GM18909 (cell line): ENCODE data around the gene HEG1.
A peak's percentile ranks its signal among the peaks of the same experiment; 100 is the strongest.

Experiments used
- ATAC-seq: cut with Tn5 transposase; IDR thresholded peaks from one replicate; pipeline ENCODE4 v1.9.1; 2021; ENCODE audit warnings: mild to moderate bottlenecking; ENCODE audit not compliant: unreplicated experiment, poor library complexity

The HEG1 gene

GRCh38 chr3:125050488-125051090 lies 5.2 kb downstream of the HEG1 start:
- no peak for ATAC-seq

DNA sequence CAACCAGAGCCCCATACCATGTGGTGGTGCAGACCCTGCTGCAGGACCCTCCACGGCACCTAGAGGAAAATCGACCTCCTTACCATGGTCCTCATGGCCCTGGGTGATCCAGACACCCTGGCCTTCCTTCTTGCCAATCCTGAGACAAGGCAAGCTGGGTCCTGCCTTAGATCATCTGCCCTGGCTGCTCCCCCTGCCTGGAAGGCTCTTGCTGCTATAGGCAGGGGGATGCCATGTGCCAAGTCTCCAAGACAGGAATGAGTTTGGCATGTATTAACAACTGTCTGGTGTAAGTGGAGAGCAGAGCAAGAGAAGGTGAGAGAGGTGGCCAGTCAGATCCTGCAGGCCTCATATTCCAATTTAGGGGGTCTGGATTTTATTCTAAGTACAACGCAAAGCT lies 7.5 kb downstream of the HEG1 start:
- ATAC-seq: no peak

DNA sequence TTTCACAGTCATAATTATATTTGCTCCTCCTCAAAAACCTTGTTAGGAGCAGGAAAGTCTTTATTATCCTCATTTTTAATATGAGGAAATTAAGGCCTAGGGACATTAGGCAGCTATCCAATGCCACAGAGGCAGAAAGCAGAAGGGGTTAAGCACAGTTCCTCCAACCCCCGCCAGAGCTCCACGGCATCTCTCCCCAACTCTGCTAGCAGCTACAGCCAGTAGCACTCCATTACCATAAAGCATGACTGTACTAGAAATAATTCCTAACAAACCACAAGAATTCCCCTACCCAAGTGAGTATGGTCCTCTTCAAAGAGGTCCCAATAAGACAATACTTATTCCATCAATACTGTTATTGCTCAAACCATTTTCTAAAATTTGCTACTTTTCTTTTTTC lies 9.8 kb downstream of the HEG1 start:
- ATAC-seq: no peak

- no peak for ATAC-seq
Measured at GRCh38 chr3:125045194-125045593, 10.6 kb downstream of the HEG1 start.

- no peak for ATAC-seq
Measured at GRCh38 chr3:125043599-125044151, 12.1 kb downstream of the HEG1 start.

DNA sequence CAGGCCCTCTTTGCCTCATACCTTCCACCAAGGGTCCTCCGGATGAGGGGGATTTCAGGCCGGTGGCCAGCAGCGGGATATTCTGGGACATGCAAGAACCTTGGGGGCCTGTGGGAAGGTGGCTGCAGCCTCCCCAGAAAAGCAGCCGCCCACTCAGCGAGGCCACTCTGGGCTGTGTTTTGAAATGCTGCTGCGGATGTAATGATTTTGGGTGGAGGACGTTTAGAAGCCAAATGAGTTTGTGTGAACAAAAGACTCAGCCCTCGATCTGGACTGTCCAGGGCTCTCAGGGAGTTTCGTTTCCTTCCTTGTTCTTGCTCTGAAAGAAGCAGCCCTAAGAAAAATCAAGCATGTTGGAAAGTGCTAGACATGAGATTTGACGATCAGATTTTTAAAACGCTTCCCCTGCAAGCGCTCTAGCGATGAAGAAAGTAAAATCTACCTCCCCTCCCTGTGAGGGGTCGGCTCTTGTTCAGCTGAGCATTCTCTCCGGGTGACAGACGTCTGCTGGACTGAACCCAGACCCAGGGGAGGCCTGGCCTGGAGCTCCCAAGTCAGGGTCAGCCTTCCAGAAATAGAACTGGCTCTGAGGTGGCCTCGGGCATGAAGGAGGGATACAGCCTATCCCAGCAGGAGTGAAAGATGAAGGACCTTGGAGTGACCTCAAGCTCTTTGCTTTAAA lies 12.9 kb downstream of the HEG1 start:
- ATAC-seq: no peak

DNA sequence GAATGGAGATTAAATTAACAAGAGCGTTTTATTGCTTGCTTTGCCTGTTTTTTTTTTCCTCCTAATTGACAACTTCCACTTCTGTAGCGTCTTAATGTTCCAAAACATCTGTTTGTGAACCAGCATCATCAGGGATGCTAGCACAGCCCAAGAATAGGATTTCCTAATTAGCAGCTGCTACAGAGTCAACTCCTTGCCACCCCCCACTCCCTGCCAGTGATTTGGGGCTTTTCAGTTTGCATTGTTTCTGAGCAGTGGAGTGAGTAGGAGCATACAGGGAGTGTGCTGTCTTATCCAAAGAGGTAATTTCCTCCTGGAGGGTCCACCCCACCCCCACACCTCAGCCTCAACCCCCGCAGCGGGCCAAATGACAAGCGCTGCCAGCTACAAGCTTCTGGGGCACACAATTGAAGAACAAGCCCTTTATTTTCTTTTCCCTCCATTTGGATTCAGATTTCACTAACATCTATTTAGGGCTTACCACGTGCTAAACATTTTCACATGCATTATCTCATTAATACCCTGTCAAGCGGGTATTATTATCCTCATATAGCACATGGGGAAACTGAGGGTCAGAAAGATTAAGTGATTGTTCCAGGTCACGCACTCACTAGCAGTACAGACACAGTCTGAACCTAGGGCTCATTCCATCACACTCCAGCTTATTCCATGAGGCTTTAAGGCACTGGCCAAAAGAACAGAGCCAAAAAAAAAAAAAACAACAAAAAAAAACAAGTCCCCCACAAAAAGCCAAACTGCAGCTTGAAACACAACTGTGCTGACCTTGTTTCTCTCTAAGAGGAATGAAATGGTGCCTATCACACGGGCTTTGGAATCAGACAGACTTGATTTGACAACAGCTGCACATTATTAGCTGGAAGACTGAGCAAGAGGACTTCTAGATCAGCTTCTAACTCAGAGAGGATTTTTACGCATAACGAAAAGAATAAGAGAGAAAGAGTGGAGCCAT lies 16.4 kb downstream of the HEG1 start:
- no peak for ATAC-seq

DNA sequence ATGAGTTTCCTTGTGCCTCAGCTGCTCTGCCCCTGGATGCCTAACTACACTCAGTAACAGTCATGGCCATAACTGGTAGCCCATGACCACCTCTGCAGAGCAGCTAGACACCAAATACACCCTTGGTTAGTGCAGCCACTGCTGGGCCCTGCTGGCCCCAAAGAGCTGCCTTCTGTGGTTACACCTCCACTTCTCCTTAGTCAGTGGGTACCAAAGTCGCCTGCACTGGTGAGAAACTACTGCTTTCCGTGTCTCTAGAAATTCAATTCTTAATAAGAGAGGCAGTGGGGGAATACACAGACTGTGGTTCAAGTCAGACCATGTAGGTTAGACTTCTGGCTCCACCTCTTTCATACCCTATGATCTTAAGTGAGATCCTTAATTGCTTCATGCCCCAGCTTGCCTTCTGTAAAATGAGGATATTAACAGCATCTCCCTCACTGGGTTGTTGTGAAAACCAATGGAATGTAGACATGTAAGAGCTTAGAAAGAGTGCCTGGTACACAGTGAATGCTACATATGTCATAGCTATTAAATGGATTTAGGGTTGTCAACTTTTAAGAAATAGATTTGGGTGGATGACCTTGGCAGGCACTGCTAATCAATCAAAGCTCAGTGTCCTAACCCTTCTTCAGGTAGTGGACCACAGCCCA lies 18.2 kb downstream of the HEG1 start:
- ATAC-seq: no peak

DNA sequence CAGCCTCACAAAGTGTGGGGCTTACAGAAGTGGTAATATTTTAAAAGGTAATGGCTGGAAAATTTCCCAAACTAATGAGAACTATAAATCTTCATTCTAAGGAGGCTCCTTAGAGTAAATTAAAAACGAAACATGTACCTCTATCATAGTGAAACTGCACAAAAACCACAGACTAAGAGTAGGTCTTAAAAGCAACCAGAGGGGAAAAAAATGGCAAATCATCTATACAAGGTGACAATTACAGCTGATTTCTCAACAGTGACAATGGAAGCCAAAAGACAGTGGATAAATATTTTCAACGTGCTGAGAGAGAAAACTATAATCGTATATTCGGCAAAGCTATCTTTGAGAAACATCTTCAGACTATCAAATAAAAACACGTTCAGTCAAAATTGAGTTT lies 20.6 kb downstream of the HEG1 start:
- ATAC-seq: peak; percentile 76

- no peak for ATAC-seq
Measured at GRCh38 chr3:125033616-125034015, 22.2 kb downstream of the HEG1 start.

GRCh38 chr3:125033135-125033534 lies 22.7 kb downstream of the HEG1 start:
- ATAC-seq: no peak

DNA sequence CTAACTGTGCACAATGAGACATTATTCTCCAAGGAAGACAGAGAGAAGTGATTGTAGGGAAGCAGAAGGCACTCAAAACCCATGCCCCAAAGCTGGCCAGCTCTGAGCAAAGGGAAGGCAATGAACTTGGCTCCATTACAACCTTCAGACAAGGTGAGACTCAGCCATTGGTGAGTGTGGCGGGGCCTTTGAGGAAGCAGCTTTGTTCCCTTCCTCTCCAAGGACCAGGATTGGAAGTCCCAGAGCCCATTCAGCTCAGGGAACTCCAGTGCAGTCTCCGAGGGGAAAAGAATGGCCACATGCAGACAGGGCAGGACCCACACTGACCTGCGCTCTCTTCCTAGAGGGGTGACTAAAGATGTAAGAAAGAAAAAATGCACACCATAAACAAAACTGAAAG lies 23.1 kb downstream of the HEG1 start:
- ATAC-seq: no peak

GRCh38 chr3:125032100-125032643 lies 23.6 kb downstream of the HEG1 start:
- no peak for ATAC-seq

DNA sequence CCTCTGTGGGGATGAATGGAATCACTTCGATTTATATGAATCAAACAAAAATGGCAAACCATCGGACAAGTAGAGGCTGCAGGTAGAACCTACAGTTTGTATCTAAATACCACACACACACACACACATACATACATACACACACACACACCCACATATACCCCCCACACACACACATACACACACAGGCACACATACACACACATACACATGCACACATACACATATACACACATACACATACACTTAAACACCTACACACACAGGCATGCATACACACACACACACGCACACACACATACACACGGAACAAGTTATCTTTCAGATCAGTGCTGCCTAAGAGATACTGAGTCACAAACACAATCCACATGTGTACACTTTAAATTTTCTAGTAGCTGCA lies 24.3 kb downstream of the HEG1 start:
- ATAC-seq: no peak

DNA sequence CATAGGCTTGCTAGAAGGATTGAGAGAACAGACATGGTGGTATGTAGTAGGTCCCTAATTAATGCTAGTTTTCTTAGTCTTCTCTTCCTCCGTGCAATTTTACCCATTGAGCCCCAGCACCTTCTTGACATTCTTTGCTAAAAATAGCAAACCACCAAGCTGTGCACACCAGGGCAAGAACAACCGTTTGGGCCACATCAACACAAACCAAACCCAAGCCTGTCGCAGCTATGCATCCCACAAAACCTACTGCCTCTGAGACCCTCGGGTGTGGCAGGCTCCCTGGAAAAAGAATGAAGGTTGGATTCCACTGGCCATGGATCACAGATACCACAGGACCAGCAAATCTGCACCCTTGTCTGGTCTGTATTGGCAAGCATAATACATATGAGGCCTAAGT lies 27.1 kb downstream of the HEG1 start:
- ATAC-seq: no peak

DNA sequence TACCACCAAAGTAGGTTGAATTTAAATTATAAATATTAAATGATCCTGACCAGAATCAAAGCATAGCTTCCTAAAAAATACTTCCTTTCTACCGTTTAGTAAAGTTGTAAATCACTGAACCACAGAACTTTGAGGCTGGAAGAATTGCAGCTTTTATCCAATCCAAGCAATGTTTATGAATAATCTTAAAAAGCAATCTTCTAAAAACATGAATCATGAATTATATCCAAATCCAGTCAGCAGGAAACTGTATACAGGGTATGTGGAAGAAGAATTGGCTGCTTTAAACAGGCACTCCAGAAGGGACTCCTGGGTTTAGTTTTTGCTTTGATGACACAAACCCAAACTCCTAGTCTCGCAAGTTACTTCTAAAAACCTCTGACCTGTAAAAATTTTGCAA lies 30.2 kb downstream of the HEG1 start:
- ATAC-seq: no peak

DNA sequence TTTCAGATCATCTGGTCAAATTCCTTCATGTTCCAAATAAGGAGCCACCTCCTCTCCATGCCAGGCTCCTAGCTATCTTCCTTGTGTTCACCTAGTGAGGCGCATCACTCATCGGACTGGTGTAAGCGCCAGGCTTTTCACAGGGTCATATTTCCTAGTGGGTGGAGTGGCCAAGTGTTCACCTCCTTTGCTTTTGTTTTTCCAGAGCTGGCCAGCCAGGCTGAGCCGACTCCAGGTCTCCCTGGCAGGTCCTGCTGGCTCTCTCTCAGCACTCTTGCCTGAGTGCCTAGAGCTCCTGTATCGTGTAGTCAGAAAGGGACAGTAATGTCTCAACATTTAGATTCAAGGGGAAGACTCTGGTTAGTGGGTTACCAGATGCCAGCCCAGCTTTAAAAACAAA lies 31.0 kb downstream of the HEG1 start:
- ATAC-seq: no peak

DNA sequence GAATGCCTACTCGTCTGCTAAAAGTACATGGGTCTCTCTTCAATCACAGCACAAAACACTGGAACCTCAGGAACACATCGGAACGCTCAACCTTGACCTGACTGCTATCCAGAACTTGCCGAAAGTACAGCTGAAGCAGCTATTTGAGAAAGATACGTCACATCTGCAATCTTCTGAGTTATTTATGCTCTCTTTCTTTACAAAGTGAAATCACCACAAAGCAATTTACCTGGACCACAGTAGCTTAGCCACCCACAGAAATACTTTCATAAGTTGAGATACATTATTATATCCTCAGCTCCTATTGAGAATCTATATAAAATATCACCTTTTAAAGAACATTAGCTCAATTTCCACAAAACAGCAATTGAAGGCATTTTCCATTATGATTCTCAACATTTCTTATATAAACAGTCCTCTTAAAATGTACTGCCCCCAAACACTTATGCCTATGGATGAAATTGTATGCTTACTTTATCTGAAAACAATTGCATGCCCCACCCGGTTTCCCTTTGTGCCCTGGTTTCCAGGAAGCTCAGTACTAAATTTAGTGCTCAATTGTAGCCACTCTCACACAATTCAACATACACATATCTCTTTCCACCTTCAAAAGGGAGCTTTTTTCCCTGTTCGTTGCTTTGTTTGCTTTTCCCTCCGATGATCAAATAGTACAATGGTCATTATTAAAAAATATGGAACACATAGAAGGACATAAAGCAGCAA lies 31.8 kb downstream of the HEG1 start:
- no peak for ATAC-seq

GRCh38 chr3:125022206-125022605 lies 33.6 kb downstream of the HEG1 start:
- ATAC-seq: no peak

GRCh38 chr3:125019271-125019670 lies 36.5 kb downstream of the HEG1 start:
- ATAC-seq: no peak
